ENCODE results near the gene MRPL33.

MRPL33 gene

DNA sequence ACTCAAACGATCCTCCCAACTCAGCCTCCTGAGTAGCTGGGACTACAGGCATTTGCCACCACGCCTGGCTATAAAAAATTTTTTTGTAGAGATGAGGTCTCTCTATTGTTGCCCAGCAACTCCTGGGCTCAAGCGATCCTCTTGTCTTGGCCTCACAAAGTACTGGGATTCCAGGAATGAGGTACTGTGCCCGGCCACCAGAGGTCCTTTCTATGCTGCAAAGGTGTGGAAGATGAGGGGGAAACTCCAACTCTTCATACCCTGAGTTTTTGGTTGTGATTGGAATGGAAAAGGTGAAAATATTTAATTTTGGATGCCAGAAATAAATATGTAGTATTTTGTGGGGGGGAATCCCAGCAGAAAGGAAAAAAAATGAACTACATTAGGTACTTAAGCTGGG is 36.0 kb downstream of the MRPL33 start:
- no peak for DNase-seq (ENCODE audit: low read depth in 3 of 3, low spot score in 1 of 3)

DNA sequence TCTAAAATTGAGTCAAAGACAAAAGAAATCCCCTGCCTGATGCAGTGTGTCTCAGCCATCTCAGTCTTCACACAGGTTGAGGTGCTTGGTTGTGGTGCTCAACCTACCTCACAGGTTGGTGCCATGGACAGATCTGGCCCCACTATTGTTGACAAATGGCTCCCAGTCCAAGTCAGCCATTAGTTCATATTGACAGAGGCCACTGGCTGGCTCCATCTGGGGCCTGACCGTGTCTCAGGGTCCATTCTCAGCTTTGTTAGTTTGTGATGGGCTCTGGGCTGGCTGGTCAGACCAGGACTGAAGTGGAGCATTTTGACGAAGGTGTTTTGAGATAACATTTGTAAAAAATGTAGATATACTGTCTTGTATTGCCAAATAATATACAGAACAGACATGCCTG is 36.9 kb downstream of the MRPL33 start:
- DNase-seq (ENCODE audit: low read depth in 3 of 3, low spot score in 1 of 3) = no peak

DNA sequence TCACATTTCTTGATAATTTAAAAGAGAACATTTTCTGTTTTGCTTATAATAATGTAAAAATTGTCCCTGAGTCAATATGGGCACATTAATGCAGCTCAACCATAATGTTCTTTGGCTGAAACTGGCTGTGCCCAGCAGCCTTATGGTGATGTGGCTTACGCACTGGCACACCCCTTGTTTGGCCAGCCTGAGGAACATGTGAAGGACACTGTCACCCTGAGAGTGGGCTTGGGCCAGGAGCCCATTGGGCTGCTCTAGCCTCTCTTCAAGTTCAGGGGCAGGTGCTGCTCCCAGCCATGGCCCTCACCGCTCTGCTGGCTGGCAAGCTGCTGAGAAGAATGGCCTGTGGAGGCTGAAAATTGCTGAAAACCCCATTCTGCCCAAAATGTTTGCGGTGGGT is 37.5 kb downstream of the MRPL33 start:
- DNase-seq (ENCODE audit: low read depth in 3 of 3, low spot score in 1 of 3) = no peak

DNA sequence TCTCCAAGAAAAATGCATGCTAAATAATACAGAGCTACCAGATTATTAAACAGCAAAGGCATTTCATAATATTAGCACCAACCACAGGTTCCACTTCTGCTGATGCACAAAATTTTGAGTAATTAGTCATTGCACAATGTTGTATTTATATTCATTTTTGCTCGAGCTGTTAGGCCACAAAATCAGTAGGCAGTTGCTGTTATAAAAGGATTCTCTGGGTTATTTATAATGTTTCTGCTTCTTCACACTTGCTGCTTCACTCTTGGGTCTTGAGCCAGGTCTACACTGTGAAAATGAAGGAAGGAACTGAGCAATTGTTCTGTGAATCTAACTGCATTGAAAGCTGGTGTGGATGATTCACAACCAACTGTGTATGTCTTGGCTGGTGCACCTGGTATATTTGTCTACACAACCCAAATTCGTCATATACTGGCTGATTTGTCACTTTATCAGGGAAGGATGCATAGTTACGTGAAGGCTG is 38.3 kb downstream of the MRPL33 start:
- no peak for DNase-seq (ENCODE audit: low read depth in 3 of 3, low spot score in 1 of 3)

DNA sequence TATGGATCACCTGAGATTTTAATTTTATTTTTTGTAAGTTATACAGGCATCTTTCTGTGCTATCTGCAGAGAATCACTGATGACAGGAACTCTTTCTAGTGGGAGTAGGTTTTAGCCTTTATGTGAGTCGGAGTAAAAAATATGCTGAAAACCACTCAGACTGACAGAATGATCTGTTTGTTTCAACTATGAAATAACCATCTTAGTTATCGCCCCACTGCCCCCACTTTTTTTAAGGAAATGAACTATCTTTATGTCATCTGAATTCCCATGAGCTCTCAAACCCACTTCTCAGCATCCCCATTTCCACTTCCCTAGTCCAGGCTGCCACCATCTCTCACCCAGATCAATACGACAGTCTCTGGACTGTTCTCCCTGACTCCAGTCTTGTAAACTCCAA is 38.9 kb downstream of the MRPL33 start:
- DNase-seq (ENCODE audit: low read depth in 3 of 3, low spot score in 1 of 3) = no peak

DNA sequence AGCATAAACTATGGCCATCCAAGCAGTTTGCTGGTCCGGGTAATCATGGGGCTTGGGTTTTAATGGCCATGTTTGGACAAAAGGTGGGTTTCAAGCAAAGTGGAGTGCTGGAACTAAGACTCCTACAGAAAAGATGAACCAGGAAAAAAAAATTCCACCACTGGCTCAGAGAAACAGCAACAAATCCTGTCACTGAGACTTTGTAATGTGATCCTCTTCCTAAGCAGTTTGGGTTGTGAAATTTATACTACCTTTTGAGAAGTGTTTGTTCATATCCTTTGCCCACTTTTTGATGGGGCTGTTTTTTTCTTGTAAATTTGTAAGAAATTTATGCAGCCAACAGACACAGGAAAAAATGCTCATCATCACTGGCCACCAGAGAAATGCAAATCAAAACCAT is 40.2 kb downstream of the MRPL33 start:
- DNase-seq (ENCODE audit: low read depth in 3 of 3, low spot score in 1 of 3) = no peak

DNA sequence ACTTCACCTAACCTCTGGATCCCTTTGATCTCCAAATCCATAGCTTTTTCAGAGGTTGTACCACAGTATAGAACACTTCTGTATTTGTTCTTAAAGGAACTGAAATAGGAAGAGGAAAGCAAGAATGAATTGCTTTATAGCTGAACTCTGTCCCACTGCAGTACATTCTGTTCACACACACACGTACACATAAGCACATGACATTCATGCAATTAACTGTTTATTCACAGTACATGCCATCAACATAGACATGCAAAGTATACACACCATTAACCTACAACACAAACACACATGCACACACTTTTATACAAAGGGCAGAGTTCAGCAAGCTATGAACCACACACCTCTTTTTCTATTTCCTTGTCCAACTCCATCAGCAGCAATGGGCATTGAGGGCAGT is 43.2 kb downstream of the MRPL33 start:
- DNase-seq (ENCODE audit: low read depth in 3 of 3, low spot score in 1 of 3) = no peak

DNA sequence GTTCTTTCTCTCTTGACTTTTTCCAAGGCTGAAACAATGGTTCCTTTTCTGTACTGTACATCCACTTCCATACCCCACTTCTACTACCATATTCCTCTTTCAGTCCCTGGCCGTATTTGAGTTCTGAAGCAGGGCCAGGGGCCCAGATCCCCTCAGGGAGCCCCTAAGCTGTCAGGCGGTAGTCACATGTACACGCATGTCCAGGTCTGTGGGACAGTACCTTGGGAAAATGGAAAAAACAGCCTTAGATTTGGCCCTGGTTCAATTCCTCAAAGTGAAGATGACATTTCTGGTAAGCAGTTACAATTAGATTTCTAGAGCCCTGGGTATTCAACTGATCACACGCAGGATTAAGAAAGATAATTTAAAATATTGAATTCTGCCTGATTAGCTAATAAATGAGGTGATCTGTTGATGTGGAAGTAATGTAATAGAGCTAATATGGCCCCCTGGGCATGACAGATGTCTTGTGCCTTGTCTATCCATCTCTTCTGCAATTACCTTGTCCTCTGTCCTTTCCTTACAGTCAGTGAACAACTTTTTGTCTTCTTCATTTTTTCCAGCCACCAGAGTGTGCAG is 44.4 kb downstream of the MRPL33 start:
- DNase-seq (ENCODE audit: low read depth in 3 of 3, low spot score in 1 of 3) = no peak

DNA sequence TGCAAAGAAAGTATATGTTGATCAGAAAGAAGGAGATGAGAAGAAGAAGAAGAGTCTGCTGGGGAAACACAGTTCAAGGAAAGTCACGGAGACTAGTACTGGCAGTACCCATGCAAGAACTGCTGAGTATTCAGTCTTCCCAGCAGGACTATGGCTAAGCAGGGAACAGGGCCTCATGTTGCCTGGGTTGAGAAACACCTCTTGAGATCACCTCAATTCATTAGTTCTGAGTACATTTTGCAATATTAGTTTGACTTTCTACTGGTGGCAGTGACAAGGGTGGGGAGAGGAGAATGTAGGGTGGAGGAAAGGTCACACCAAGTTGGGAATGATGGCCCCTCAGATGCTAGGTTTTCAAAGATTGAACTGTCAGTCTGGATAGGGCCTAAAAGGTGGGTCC is 50.5 kb downstream of the MRPL33 start:
- DNase-seq (ENCODE audit: low read depth in 3 of 3, low spot score in 1 of 3) = no peak

DNA sequence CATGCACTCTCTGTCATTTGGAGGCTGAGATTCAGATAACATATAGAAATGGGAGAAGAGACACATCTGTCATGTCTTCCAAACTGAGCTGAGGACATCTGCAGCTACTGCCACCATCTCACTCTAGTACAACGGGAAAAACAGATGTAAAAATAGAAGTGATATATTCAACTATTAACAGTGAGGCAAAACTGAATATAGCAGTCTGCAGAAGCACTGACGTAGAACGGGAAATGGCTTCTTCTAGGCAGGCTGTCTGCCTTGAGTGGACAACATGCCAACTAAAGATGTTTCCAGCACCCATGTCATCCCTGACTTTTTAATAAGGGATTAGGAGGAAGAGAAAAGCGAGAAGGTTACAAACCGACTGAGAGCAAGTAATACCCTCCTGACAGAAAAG is 51.6 kb downstream of the MRPL33 start:
- no peak for DNase-seq (ENCODE audit: low read depth in 3 of 3, low spot score in 1 of 3)

DNA sequence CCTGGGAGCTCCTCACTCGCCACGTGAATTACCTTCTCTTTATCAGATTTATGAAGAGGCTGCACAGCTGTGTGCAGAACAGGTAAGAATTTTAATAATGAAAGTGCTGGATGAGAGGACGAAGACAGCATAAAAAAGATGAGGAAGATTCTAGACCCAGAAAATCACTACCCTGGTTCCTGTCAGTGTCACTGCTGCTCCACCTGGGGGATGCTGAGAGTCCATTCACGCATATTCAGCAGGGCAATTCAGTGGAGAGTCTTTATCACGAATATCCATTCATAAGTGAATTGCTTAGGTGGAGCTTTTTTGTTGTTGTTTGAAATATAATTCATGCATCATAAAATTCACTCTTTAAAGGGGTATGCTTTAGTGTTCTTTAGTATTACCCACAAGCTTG is 52.0 kb downstream of the MRPL33 start:
- no peak for DNase-seq (ENCODE audit: low read depth in 3 of 3, low spot score in 1 of 3)

DNA sequence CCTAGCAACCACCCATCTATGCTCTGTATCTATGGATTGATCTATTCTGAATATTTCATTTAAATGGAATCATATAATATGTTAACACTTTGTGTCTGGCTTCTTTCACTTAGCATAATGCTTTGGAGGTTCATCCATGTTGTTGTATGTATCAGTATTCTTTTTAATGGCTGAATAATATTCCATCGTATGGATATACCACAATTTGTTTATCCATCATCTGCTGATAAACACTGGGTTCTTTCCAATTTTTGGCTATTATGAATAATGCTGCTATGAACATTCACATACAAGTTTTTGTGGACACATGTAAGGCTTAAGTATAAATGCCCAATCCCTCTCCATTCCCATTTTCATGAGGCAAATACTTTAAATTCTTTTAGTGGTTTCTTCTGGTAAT is 52.9 kb downstream of the MRPL33 start:
- DNase-seq (ENCODE audit: low read depth in 3 of 3, low spot score in 1 of 3) = no peak

DNA sequence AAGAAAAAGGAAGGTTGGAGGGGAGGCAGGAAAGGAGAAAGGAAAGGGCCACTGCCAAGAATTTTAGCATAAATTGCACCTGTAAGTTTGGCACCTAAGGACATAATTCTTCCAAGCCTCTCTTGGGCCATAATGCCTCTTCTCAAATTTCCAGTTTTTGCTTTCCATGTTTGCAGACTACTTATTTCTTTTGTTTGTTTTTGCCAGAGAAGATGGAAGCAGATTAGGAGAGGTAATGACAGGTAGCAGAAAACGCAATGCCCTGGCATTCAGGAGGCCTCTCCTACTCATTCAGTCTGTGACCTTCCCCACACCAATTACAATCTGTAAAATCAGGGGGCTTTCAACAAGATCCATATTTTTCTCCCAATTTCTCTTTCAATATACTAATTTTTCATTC is 56.8 kb downstream of the MRPL33 start:
- no peak for DNase-seq (ENCODE audit: low read depth in 3 of 3, low spot score in 1 of 3)
